GM19023 (cell line): Measurements from ENCODE around the gene USP46.

Experiments used
- ATAC-seq: cut with Tn5 transposase; IDR thresholded peaks from one replicate; pipeline ENCODE4 v1.9.1; 2021; ENCODE audit warnings: mild to moderate bottlenecking, moderate library complexity; ENCODE audit not compliant: unreplicated experiment

The USP46 gene

DNA sequence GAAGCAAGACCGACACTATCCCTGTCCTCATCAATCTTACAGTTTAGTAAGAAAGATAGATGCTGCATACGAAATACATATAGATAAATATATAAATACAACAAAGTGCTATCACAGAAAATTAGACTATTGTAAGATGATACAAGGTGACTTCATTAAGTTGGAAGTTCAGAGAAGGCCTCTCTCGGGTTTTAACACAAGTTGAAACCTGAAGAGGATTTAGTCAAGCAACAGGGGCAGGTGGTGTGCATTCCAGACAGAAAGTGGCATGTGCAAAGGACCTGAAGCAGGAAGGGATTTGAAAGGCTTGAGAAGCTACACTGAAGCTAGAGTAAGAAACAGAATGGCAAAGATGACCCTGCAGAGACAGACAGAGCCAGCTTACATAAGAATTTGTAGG lies 36.5 kb downstream of the USP46 start:
- ATAC-seq = no peak

DNA sequence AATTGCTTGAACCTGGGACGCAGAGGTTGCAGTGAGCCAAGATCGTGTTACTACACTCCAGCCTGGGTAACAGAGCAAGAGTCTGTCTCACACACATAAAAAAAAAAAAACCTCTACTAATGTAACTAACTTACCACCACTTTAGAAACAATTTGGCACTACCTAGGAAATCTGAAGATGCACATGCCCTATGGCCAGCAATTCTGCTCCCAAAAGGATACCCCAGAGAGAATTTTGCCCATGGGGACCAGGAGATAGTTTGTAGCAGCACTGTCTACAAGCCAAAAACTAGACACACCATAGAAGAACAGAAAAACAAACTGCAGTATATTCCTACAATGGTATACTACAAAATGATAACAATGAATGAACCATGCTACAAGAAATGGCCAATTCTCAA lies 37.5 kb downstream of the USP46 start:
- ATAC-seq = no peak

DNA sequence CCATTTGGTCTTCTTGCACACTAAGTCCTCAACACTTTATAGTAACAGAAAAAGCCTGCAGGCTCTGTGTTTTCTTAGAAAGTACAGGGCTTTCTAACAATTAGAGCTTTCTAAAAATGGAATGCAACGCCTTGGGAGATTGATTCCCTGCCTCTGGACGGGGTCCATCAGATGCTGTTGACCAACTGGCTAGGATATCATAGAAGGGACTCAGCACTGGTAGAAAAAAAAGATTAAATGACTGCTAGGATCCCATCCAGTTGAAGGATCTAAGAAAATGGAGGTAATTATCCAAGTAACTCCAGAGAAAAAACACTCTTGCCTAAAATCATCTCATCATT lies 39.5 kb downstream of the USP46 start:
- ATAC-seq = no peak

DNA sequence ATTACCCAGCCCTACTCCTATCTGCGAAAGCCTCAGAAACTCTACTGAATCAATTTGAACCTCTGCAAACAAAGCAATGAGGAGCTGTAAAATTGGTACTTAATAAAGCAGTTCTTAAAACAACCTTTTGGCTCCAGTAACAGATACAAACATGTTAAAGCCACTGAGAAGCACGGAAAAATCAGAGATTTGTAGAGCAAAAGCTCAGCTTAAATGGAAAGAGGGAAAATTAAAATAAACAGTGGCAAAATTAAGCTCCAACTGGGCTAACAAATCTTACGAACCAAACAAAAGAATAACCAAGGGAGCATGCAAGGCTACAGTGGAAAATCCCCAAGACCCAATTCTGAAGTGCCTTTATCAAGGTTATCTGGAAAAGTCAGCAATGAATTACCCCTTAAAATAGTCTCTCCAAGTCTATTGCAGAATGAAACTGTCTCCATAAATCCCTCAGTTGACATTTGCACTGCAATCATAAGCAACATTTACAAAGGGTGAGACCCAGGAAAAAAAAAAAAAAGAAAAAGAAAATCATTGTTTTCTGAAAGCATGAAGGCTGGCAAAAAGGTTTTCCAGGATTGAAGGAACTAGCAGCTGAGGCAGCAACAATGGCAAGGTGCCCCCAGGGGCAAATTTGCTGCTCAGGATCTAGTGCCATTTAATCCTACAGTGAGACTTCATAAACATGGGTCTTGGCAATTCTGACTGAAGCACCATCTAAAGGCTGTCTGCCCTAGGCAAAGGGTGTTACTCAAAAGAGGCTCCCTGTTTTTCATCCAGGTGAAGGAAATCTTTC lies 40.1 kb downstream of the USP46 start:
- ATAC-seq = no peak

DNA sequence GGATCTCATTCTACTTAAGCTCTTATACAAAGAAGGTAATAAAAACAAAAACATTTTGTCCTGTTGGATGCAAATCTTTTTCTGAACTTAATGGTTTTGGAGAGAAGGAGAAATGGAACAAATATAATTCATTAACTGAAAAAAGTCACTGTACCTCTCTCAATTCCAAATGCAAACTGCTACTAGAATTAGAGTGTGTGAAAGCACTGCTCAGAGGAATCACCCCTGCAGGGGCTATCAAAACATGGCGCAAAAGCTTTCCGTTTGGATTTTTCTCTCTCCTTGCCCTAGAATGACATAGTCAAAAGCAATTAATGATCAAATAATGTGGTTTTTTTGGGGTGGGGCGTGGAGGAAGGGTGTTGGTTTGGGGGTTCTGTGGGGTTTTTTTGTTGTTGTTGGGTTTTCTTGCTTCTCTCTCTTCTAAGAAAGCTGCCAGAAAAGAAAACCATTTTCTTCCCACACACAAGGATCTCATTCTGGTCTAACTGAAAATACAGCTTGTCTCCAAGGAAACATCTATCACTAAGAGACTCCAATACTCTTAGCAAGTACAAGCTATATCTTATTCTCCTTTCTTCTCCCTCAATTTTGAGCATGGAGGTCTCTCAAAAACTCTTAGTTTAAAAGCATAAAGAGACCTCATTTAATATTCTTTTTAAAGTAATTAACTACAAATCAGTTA lies 41.6 kb downstream of the USP46 start:
- no peak for ATAC-seq

DNA sequence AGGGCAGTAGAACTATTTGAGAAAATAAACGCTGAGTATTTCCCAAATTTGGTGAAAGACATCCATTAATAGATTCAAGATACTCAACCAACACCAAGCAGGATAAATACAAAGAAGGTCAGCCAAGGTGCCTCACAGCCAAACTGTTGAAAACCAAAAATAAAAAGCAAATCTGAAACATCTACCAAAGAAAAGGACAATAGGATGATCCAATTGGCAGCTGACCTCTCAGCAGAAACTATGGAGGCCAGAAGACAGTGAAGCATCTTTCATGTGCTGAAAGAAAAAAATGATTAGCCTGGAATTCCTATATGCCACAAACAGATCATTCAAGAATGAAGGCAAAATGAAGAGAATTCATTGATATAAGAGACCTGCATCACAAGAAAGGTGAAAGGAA lies 44.9 kb downstream of the USP46 start:
- ATAC-seq = no peak

DNA sequence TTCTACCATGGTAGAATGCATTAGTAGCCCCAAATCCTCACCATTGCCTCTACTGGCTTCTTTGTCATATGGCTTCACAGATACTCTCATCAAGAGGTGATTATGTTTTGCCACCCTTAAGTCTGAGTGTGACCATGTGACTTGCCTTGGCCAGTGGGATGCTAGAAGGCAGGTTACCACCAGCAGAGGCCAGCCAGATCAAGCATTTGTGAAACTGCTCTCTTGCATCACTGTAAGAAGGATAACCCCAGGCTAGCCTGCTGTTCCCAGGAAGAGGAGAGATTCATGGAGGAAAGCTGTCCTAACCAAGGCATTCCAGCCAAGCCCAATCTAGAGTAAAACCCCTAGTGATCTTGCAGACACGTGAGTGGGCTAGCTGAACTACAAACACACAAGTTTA lies 46.8 kb downstream of the USP46 start:
- ATAC-seq = no peak

DNA sequence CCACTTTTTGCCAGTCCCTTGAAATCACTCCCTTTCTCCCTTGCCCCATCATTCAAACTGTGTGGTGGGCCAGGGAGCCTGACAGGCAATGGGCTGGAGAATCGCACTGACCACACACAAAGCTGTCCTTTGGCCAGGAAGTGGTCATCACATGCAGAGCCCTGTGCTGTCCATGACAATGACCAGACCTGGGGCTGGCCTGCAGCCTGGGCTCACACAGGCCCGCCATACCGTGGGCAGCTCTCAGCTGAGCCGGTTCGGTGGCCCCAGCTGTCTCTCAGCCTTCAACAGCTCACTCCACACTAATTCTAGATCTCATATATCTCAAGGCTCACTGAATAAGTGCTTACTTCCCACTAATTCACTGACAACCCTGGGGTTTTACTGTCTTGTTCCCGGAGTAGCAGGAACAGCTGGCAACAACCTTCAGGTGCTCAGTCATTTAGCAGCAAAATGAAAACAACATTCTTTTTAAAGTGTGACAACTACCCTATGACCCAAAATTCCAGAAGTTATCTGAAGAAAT lies 48.0 kb downstream of the USP46 start:
- no peak for ATAC-seq

DNA sequence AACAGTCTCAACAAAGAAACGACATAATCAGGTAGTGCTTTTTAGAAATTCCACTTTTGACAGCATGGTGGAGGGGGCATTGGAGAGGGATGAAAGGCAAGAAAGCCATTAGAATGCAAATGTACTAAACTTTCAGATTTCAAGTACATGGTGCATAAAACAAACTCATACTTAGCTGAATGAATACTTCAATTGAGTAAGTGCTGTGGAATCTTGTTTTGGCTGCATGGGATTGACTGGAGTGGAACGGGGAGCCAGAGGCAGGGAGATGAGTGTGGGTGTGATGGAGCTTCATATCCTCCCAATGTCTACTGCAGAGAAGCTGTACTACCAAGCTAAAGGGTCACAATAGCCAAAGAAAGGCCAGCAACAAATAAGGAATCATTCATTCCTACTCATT lies 52.4 kb downstream of the USP46 start:
- ATAC-seq = no peak

DNA sequence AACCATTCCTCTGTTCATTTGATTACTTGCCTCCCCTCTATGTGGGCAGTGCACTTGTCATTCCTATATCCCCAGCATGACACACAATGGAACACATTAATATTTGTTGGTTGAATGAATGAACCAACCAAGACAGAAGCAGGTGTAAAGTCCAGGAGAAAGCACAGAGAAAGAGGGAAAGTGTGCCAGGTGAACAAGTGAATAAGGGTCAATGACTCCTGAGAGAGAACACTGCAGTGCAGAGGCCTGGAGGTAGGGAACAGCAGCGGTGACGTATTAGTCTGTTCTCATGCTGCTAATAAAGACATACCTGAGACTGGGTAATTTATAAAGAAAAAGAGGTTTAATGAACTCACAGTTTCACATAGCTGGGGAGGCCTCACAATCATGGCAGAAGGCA lies 53.1 kb downstream of the USP46 start:
- ATAC-seq = no peak

DNA sequence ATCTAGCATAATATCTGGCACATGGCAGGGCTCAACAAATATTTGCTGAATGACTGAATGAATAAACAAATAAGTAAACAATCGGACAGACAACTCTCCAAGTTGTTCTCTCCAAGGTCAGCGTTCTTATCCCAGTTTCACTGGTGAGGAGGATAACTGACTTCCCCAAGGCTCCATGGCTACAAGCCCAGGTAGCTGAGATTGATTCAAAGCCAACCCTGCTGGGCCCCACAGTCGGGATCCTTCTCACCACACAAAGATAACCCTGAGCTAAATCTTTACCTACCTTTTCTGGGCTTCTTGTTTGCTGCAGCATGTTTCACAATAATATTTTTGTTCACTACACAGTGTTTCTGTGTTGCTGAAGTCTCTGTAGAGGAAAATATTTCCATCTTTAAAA lies 54.9 kb downstream of the USP46 start:
- no peak for ATAC-seq

DNA sequence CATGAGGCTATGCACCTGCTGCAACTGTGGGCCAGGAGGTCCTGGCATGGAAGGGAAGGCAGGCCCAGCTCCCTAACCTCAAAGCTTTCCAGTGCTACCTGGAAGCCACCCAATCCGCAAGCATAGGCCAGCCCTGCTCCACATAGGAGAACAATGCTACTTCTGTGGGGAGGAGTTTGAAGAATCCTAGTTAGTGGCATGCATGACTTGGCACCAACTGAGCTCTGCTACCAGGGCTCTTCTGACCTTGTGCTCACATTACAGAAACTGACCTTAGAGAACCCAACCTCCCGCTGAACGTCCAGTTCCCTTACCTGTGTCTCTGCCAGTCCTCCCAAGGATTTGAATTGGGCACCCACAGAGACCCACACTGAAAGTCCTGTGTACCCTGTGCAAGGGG lies 58.8 kb downstream of the USP46 start:
- ATAC-seq = no peak

DNA sequence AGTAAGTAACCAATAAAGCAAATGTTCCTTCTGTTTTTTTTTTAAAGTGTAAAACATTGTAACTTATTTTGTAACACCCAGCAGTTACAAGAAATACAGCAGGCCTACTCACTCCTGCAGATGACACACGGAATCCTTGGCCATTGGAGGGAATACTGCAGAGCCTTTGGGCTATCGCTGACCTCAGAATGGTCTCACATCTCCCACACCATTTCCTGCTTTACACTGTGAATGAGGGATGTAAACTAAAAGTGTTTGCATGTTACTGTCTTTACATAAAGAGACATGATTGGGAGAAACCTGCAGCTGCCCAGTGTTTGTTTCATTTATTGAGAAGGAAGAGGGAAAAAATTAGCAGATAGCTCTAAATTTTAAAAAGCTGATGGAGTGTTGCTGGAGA lies 64.1 kb downstream of the USP46 start:
- no peak for ATAC-seq

DNA sequence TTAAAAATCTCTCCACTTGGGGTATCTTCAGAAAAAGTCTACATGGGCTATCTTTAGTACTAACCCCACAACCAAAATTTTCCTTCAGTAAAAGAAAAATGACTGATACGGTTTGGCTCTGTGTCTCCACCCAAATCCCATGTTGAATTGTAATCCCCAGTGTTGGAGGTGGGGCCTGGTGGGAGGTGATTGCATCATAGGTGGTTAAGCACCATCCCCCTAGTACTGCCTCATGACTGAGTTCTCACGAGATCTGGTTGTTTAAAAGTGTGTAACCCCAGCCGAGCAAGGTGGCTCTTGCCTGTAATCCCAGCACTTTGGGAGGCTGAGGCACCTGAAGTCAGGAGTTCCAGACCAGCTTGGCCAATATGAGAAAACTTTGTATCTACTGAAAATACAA lies 66.8 kb downstream of the USP46 start:
- no peak for ATAC-seq

DNA sequence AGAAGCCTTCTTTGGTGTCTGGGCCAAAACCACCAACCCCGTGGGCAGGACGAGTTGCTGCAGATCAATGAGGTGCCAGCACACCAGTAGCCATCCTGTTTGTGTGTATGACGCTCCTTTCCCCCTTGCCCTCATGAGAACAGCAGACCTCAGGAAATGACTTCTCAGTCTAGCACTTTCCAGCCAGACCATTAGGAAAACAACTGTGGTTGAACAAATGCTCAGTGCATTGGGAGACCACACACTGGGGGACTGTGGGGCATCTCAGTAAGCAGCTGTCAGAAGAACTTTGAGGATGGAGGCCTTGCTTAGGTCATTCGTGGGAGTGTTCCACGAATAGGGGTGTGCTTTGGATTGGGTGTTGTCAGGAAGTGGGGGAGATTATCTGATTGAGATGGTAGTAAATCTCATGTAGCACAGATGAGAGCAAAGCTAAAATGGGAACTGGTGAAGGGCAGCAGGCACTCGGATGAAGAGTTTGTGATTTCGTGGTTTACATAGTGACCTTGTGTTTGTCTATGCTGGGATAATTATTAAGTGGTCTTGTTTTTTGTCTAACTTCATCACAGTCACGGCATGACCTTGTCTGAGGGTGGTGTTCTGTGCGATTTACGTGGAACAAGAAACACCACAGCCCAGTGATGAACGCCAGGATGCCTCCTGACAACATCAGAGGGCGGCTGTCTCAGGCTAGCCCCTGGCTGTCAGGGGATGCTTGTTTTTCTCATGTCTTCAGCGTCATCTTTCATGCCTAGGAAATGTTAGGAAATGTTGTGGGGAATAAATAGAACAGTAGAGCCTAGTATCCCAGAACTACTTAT lies 70.1 kb downstream of the USP46 start:
- ATAC-seq = no peak

DNA sequence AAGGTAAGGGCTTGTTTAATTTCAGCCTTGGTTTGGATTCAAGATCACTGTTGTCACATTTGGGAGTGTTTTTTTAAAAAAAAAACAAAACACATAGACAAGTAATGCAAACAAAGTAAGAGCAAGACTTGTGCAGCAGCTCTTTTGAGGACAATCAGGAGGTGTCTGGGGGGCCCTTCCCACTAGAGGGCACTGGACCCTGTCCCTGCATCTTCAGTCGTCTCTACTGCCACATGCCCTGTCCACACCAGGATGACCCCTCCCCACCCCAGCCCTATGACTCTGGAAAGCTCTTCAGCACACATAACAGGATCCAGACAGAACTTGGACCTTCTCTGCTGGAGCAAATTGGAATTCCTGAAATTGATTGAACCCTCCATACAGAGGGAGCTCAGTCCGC lies 71.0 kb downstream of the USP46 start:
- no peak for ATAC-seq

DNA sequence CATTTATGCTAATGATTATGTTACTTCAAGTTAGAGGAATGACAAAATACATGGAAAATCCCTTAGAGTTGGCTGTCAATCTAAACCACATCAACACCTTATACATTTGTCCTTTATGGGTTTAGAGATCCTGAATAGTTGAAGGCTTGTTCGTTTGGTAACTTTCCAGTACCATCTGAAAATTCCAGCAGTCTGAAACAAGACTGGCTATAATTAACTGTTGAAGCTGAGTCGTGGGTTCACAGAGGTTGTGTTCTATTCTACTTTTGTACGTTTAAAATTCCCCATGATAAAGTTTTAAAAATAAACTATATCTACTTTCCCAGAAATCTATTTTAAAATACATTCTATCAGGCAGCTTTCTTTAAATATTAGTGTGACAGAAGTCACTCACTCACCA lies 73.0 kb downstream of the USP46 start:
- no peak for ATAC-seq

DNA sequence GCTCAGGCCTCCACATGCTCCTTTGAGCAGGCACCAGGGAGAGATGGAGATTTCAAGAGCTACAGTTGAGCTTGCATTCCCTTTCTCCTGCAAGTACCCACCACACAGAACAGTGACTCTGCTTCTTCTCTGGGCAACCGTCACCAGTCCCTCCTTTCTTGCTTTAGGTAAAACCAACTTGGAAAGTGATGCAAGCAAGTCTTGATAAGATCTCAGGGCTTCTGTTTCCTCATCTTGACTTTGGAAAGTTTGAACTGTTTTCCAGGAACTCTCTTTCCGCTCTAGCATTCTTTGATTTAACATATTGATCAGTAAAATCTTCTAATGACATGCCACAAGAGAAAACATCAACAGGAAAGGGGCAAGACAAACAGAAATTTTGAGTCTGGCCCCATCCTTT lies 73.7 kb downstream of the USP46 start:
- ATAC-seq = no peak

DNA sequence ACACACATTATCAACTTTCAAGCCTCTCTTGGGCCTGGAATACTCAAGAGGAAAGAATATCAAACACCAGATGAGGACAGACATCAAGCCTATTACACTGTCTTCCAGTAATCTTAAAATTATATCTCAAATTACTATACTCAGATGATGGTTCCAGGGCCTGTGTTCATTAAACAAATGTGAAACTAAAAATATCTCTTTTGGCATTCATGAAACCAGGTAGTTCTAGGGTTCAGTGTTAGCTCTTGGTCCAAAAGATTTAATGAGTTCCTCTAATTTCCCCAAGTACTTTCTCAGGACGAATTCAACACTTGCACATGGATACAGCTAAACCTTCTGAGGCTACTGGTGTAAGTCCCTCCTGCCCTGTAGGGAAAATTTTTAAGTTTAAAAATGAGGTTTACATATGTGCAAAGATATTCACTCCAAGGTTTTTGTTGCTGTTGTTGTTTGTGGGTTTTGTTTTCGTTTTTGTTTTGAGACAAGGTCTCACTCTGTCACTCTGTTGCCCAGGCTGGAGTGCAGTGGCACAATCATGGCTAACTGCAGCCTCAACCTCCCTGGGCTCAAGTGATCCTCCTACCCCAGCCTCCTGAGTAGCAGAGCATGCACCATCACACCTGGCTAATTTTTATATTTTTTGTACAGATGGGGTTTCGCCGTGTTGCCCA lies 79.4 kb downstream of the USP46 start:
- ATAC-seq = no peak

DNA sequence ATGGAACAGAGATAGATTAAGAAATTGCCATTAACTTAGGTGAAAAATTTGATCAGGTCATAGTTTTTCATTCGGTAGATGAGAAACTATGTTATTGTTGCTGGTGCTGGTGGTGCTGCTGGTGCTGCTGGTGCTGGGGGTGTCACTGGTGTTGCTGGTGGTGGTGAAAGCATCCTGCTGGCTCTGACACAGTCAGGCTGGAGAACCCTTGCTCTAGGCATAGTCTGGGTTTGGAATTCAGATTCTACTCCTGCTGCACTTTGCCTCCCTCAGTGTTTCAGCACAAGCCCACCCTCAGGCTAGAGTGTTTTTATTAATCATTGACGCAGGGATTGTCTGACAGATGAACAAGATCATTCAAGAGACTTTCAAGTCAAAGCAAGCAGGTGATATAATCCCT lies 80.2 kb downstream of the USP46 start:
- ATAC-seq = no peak

DNA sequence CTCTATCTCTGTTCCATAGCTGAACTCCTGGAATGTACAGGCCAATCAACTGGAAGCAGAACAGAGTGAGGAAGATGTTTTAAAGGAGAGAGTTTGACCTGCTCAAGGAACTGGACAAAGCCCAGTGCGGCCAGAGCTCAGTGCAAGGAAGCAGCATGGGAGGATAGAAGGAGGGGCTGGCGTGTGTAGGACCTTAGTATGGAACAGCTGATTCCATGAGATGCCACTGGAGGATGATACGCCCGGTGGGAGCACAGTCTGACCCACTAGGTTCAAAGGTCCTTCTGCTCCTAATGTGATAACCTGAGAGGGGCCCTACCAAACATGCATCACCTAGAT lies 81.5 kb downstream of the USP46 start:
- ATAC-seq = no peak
